Measurements from ENCODE around the gene KRTAP5-3. TPM values are rescaled to one million over a fixed set of nuclear protein-coding genes. Genes with fewer than 3 reads are reported as not detected.
"Not testable (repeated sequence)": the region's sequence is repeated elsewhere in the genome, so short reads cannot be mapped to it uniquely, and the experiment has no call there.

Gene KRTAP5-3
- total and polyA plus RNA-seq, 2 of the 8 experiments (the other 6 are each of a cell fraction or from before 2014, with no cell fraction given) = not detected

DNA sequence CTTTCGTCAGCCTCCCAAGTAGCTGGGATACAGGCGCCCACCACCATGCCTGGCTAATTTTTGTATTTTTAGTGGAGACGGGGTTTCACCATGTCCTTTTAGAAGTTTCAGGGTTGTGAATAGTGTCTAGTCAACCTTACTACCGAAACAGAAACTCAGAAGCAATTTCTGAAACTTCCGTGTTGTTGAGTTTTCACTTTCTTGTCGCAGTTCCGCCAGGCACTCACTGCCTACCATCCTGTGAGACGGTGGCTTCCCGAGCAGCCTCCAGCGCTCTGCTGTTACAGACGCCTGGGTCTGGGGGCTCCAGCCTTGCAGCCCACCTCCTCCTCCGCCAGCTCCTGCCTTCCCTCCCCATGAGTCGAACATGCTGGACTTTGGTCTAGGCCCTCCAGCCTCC is 2.3 kb downstream of the KRTAP5-3 start:
- 79% methylated on average over 9 of the region's 13 CpGs; no CpG with 5 or more reads in 1 of the 2 experiments for WGBS, 2 experiments (ENCODE audit: extremely low coverage in 1 of 2, insufficient coverage in 1 of 2, insufficient read length in 1 of 2, insufficient replicate concordance in 2 of 2, low coverage in 1 of 2, low lambda C conversion rate in 2 of 2, missing lambda C conversion rate in 1 of 2)

More for the DNA sequence above, 2.3 kb downstream of the KRTAP5-3 start:
- H3K4me3 ChIP-seq (ENCODE audit: extremely low read depth in 1 of 4, insufficient read depth in 2 of 4, low read depth in 3 of 4, low read length in 4 of 4); H3K9ac ChIP-seq (replicated peaks in 1 of 4; ENCODE audit: extremely low read depth in 1 of 4, low read depth in 3 of 4, low read length in 3 of 4); H3K36me3 ChIP-seq (ENCODE audit: control insufficient read depth in 2 of 4, insufficient read depth in 4 of 4, low read length in 3 of 4); H4K20me1 ChIP-seq (replicated peaks in 1 of 2; ENCODE audit: control insufficient read depth in 1 of 2, insufficient read depth in 2 of 2, low read length in 2 of 2); H2BK20ac ChIP-seq (ENCODE audit: low read length); H3K79me2 ChIP-seq (ENCODE audit: control insufficient read depth in 1 of 2, insufficient read depth in 2 of 2, low read length in 2 of 2); H2BK120ac ChIP-seq (replicated peaks; ENCODE audit: low read depth, low read length); FAIRE-seq; H3K4me1 ChIP-seq (replicated peaks in 1 of 4; ENCODE audit: control insufficient read depth in 3 of 4, insufficient read depth in 4 of 4, low read length in 3 of 4); H3K23ac ChIP-seq (ENCODE audit: insufficient read length); DNase-seq (ENCODE audit: low read depth in 1 of 2, low spot score in 2 of 2); H3K27me3 ChIP-seq (replicated peaks in 1 of 4; ENCODE audit: control insufficient read depth in 3 of 4, extremely low read depth in 1 of 4, insufficient read depth in 3 of 4, low read length in 3 of 4); H2AK5ac ChIP-seq (ENCODE audit: low read depth, low read length); H3K56ac ChIP-seq (replicated peaks; ENCODE audit: insufficient read length, low read depth, low read length); H3K4me2 ChIP-seq (ENCODE audit: insufficient read depth in 1 of 2, low read depth in 2 of 2, low read length in 2 of 2); H2BK5ac ChIP-seq (ENCODE audit: low read depth, low read length); H2AFZ ChIP-seq (ENCODE audit: low read length); H3K23me2 ChIP-seq (ENCODE audit: low read depth, low read length); H4K8ac ChIP-seq (ENCODE audit: extremely low read depth, insufficient read depth, low read length); H3K27ac ChIP-seq (ENCODE audit: low read depth, low read length); H3K18ac ChIP-seq (ENCODE audit: extremely low read depth, low read length); POLR2A ChIA-PET (ENCODE audit: partially characterized antibody); H3K79me1 ChIP-seq (ENCODE audit: low read depth, low read length); H4K5ac ChIP-seq (ENCODE audit: insufficient read length, low read depth, low read length); H3K9me3 ChIP-seq (ENCODE audit: insufficient read depth in 2 of 2, low read depth in 1 of 2, low read length in 1 of 2); H4K91ac ChIP-seq (replicated peaks; ENCODE audit: insufficient read length, low read length); H2BK12ac ChIP-seq (ENCODE audit: low read depth, low read length); H3K14ac ChIP-seq (ENCODE audit: insufficient read length); H3K4ac ChIP-seq (replicated peaks; ENCODE audit: insufficient read length, low read depth, low read length); H2BK15ac ChIP-seq (ENCODE audit: low read length): not testable (repeated sequence)
- CTCF ChIA-PET (ENCODE audit: partially characterized antibody) = interaction anchor here (1.1 to 1.7 kb wide), 5 partner anchors 10 to 34 kb away, joined by 3 to 7 read pairs (median 3); partner anchors contain the start of gene KRTAP5-5

Data from H1 (cell line).